Measurements from ENCODE around the gene DMP1.
"Not testable (repeated sequence)": the region's sequence is repeated elsewhere in the genome, so short reads cannot be mapped to it uniquely, and the experiment has no call there.

Gene DMP1

GRCh38 chr4:87688316-87688715 is 38.2 kb downstream of the DMP1 start:
- DNase-seq, result no peak

- DNase-seq, result not testable (repeated sequence)
Observed at GRCh38 chr4:87690947-87691346, 40.9 kb downstream of the DMP1 start.

- not testable (repeated sequence) for DNase-seq
Observed at GRCh38 chr4:87692060-87692459, 42.0 kb downstream of the DMP1 start.

DNA sequence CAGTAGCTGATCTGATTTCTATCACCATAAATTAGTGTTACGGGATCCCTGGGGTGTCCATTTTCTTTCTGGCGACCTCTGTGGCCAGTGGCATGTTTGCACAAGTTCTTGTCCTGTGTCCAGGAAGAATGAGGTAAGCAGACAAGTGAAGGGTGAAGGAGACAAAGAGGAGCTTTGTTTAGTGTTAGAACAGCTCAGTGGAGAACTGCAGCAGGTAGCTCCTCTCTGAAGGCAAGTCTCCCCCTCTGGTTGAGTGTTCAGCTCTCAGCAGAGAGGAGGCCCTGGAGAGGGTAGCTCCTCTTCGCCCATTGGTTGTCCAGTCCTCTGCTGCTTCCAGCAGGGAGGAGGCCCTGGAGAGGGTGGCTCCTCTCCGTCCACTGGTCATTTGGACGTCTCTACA is 47.2 kb downstream of the DMP1 start:
- no peak for DNase-seq

GRCh38 chr4:87697945-87698344 is 47.9 kb downstream of the DMP1 start:
- DNase-seq, result no peak

DNA sequence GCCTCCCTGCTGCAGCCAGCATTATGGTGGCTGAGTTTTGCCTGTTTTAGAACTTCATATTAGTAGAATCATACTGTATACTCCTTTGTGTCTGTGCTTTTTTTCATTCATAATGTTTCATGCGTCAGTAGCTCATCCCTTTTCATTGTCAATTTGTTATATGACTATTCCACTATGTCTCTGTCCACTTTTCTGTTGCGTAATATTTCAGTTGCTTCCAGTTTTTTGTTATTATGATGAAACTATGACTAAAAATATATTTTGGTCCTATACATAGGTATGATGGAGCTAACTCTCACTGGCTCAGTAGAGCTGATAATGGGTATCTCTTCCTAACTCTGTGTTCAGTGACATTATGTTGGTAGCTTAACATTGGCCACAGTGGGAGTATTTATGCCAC is 48.3 kb downstream of the DMP1 start:
- no peak for DNase-seq

DNA sequence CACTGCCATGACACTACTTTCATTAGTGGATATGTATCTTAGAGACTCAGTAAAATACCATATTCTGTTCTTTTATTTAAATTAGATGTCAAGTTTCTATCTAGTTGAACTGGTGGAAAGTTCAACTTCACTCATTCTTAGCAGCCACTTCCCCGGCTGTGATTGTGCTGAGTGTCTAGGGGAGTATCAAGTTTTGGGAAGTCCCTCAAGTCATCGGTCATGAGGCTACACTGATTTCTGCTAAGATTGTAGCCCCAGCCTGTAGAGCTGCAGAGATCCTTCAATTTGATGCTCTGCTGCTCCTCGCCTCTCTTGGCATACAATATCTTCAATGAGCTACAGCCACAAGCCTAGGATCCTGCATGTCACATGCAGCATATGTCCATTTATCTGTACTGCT is 53.9 kb downstream of the DMP1 start:
- no peak for DNase-seq

DNA sequence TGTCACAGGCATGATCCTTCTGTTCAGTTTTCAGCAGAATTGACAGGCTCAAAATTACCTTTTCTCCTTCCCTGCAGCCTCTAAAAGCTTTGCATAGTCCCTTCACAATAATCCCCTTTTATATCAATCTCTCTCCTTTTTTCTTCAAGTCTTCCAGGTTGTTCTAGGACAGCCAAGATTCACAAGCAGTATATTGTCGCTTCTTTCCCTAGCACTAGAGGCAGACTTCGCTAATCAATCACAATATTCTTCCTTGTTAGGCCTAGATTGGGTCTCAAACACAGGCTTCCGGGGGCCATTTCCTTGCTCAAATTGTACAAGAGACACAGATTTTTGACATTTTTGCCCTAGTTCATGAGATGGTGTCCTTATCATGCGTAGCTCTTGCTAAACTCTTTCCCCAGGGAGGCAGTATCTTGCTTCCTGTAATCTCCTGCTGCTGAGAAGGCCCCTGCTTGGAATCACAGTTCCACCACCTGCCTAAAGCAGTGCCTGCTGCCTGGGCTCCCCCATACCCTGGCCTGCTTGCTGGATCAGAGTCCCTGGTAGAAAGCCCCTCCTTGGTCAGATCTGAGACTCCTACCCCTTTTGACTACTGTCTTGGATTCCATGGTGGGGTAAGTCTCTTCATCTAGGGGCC is 57.3 kb downstream of the DMP1 start:
- no peak for DNase-seq
